Thoracic aorta (tissue), 2 donors: ENCODE measurements around the gene GRN. TPM values are rescaled to one million over a fixed set of nuclear protein-coding genes. Genes with fewer than 3 reads are reported as not detected.

Experiments
- ATAC-seq: fragments of 150-250 bp; one replicate; pipeline ENCODE4 v1.8.0; 2017; ENCODE audit warnings: low read depth; ENCODE audit not compliant: insufficient number of reproducible peaks, low FRiP score
- DNase-seq: peaks from one replicate; pipeline ENCODE4 v3.0.0-alpha.2; 2020; ENCODE audit warnings: low spot score
- H3K27ac ChIP-seq, 2 donors: fragments of 200-600 bp; sonication (generic); 1 replicate in 1 of 2; 2 replicates in 1 of 2; pipeline ENCODE4 v1.5.1; 2016; ENCODE audit warnings: mild to moderate bottlenecking in 2 of 2, moderate library complexity in 2 of 2
- H3K27me3 ChIP-seq: fragments of 200-600 bp; sonication (generic); replicated peaks from 2 replicates; pipeline ENCODE4 v1.6.0; 2016; ENCODE audit warnings: mild to moderate bottlenecking; ENCODE audit not compliant: insufficient read depth
- H3K36me3 ChIP-seq: fragments of 200-600 bp; sonication (generic); one replicate; pipeline ENCODE4 v1.5.1; 2016
- H3K4me1 ChIP-seq, 2 donors: fragments of 200-600 bp; sonication (generic); 1 replicate in 1 of 2; 2 replicates in 1 of 2; pipeline versions ENCODE4 v1.5.1 to v1.6.0; 2016; ENCODE audit warnings: low read depth in 2 of 2, mild to moderate bottlenecking in 1 of 2; ENCODE audit not compliant: control insufficient read depth in 1 of 2
- H3K4me3 ChIP-seq: fragments of 200-600 bp; sonication (generic); 2 replicates; pipeline ENCODE4 v1.5.1; 2016; ENCODE audit warnings: mild to moderate bottlenecking
- H3K9me3 ChIP-seq: fragments of 200-600 bp; sonication (generic); 2 replicates; pipeline ENCODE4 v1.5.1; 2016
- CTCF ChIP-seq: fragments of 200-600 bp; sonication (generic); IDR thresholded peaks from one replicate; pipeline ENCODE4 v1.5.1; 2019; ENCODE audit warnings: antibody characterized with exemption
- total RNA-seq, 2 donors: library from RNA; depleted of rRNA; stranded (reverse); fragments of >200 nt; gene quantifications; one replicate each; pipeline versions ENCODE4 v1.1.0 to v1.2.3, GENCODE V29; 2016

Gene GRN
- total RNA-seq, 2 donors from 2014 or later = 203 to 292 TPM

- Histone ChIP-seq H3K4me1 (peaks cover 3 to 14% of the 10 kb centered on the region in 2 donors), H3K9me3 (no peaks in the 10 kb centered on the region), H3K27me3 (no peaks in the 10 kb centered on the region), H3K4me3 (no peak overlapping the region), H3K36me3 (peaks cover 22% of the 10 kb centered on the region), H3K27ac (no peak overlapping the region)
- DNase-seq (no peak), ATAC-seq (no peak)
- TF ChIP-seq CTCF = no peak
Observed at GRCh38 chr17:44348234-44348987, 3.3 kb downstream of the GRN start.

- H3K9me3 ChIP-seq = no peaks in the 10 kb centered on the region
- ATAC-seq (no peak), DNase-seq (no peak)
- H3K36me3 ChIP-seq = peaks cover 22% of the 10 kb centered on the region
- H3K4me3 ChIP-seq = no peak overlapping the region
- no peak for TF ChIP-seq CTCF
- no peaks in the 10 kb centered on the region for H3K27me3 ChIP-seq
- peaks cover 3 to 14% of the 10 kb centered on the region in 2 donors for H3K4me1 ChIP-seq
- H3K27ac ChIP-seq = no peak overlapping the region
Observed at GRCh38 chr17:44348988-44349364, 3.9 kb downstream of the GRN start.

- H3K27me3 ChIP-seq = no peaks in the 10 kb centered on the region
- DNase-seq (no peak), ATAC-seq (no peak)
- peaks cover 3 to 8% of the 10 kb centered on the region in 2 donors for H3K4me1 ChIP-seq
- no peak overlapping the region for H3K27ac ChIP-seq
- H3K9me3 ChIP-seq = no peaks in the 10 kb centered on the region
- TF ChIP-seq CTCF = no peak
- H3K36me3 ChIP-seq = peaks cover 22% of the 10 kb centered on the region
- no peak overlapping the region for H3K4me3 ChIP-seq
Observed at GRCh38 chr17:44349553-44350070, 4.5 kb downstream of the GRN start.

GRCh38 chr17:44350733-44351226 lies 5.7 kb downstream of the GRN start:
- Histone ChIP-seq H3K27ac (no peak overlapping the region), H3K9me3 (no peaks in the 10 kb centered on the region), H3K36me3 (peaks cover 22% of the 10 kb centered on the region), H3K4me1 (peaks cover 3 to 6% of the 10 kb centered on the region in 2 donors), H3K27me3 (no peaks in the 10 kb centered on the region), H3K4me3 (no peak overlapping the region)
- peak; percentile 60 for TF ChIP-seq CTCF
- no peak for ATAC-seq
- DNase-seq = no peak

GRCh38 chr17:44351464-44351863 lies 6.4 kb downstream of the GRN start:
- TF ChIP-seq CTCF = no peak
- Histone ChIP-seq H3K9me3 (no peaks in the 10 kb centered on the region), H3K36me3 (peaks cover 22% of the 10 kb centered on the region), H3K4me3 (no peak overlapping the region), H3K4me1 (no peaks in the 10 kb centered on the region), H3K27me3 (no peaks in the 10 kb centered on the region), H3K27ac (no peak overlapping the region)
- DNase-seq (no peak), ATAC-seq (no peak)
